ENCODE results near the gene CDC5L. TPM values are rescaled to one million over a fixed set of nuclear protein-coding genes. Genes with fewer than 3 reads are reported as not detected.

The CDC5L gene
- polyA plus RNA-seq, 3 donors: 4.9 to 10.2 (median 7.4) TPM

DNA sequence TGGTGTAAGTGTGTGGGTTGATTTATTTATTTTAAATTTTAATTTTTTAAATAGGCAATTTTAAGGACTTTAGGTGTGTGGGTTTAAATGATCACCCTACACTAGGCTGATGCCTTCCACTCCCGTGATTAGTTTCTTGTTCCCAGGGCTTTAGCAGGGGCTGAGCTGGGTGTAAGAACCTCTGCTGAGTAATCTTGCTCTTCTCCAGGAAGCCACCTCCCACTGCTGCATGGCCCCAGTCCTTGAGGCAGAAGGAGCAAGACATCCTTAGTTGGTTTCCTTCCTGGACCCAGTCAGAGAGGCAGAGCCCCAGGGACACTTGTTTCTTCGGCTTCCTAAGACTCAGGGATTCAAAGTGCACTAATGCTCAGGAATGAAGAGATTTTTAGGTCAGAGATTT is 19.8 kb upstream of the CDC5L start:
- Histone ChIP-seq H4K20me1 (ENCODE audit: insufficient read depth, low read length) (no peaks in the 10 kb centered on the region), H3K9ac (ENCODE audit: insufficient read depth, low read length, poor library complexity, severe bottlenecking) (no peak overlapping the region), H2AFZ (ENCODE audit: insufficient read depth, low read depth, low read length, poor library complexity, severe bottlenecking) (no peak overlapping the region), H3K27ac (ENCODE audit: low read depth in 1 of 2, low read length in 2 of 2) (no peak overlapping the region), H3K79me2 (ENCODE audit: insufficient read depth, low read length) (no peaks in the 10 kb centered on the region), H3K4me2 (replicated peaks; ENCODE audit: extremely low read depth, low read length, poor library complexity, severe bottlenecking) (no peak overlapping the region), H3K36me3 (replicated peaks in 1 of 2; ENCODE audit: control insufficient read depth in 1 of 2, insufficient read depth in 2 of 2, low read length in 2 of 2) (no peaks in the 10 kb centered on the region), H3K27me3 (ENCODE audit: control insufficient read depth in 2 of 2, insufficient read depth in 2 of 2, low read length in 2 of 2) (peaks cover 0 to 2% of the 10 kb centered on the region in 2 donors), H3K4me1 (ENCODE audit: control insufficient read depth in 1 of 2, insufficient read depth in 2 of 2, low read length in 2 of 2) (peaks cover under 1 to 4% of the 10 kb centered on the region in 2 donors), H3K9me3 (replicated peaks in 1 of 2; ENCODE audit: control insufficient read depth in 1 of 2, insufficient read depth in 1 of 2, low read length in 2 of 2) (no peaks in the 10 kb centered on the region), H3K4me3 (replicated peaks in 1 of 3; ENCODE audit: low read depth in 2 of 3, low read length in 3 of 3) (no peak overlapping the region)
- Mint-ChIP-seq H3K36me3 (no peaks in the 10 kb centered on the region), H3K4me1 (peaks cover 5% of the 10 kb centered on the region), H3K9me3 (no peaks in the 10 kb centered on the region), H3K4me3 (peak overlapping the region in 1 of 2 donors; percentile 26), H3K27me3 (ENCODE audit: low read depth in 3 of 3) (peaks cover 0 to 7% (median 0%) of the 10 kb centered on the region in 3 donors), H3K27ac (no peak overlapping the region)
- TF ChIP-seq, protein P1, sequence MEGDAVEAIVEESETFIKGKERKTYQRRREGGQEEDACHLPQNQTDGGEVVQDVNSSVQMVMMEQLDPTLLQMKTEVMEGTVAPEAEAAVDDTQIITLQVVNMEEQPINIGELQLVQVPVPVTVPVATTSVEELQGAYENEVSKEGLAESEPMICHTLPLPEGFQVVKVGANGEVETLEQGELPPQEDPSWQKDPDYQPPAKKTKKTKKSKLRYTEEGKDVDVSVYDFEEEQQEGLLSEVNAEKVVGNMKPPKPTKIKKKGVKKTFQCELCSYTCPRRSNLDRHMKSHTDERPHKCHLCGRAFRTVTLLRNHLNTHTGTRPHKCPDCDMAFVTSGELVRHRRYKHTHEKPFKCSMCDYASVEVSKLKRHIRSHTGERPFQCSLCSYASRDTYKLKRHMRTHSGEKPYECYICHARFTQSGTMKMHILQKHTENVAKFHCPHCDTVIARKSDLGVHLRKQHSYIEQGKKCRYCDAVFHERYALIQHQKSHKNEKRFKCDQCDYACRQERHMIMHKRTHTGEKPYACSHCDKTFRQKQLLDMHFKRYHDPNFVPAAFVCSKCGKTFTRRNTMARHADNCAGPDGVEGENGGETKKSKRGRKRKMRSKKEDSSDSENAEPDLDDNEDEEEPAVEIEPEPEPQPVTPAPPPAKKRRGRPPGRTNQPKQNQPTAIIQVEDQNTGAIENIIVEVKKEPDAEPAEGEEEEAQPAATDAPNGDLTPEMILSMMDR (IDR thresholded peaks at IDR 0.05): no peak
- no peak for DNase-seq
- no CpG with 5 or more reads among the region's 2 CpGs for WGBS (ENCODE audit: insufficient coverage)
- intact Hi-C loops (cut with micrococcal nuclease): no loop called here

DNA sequence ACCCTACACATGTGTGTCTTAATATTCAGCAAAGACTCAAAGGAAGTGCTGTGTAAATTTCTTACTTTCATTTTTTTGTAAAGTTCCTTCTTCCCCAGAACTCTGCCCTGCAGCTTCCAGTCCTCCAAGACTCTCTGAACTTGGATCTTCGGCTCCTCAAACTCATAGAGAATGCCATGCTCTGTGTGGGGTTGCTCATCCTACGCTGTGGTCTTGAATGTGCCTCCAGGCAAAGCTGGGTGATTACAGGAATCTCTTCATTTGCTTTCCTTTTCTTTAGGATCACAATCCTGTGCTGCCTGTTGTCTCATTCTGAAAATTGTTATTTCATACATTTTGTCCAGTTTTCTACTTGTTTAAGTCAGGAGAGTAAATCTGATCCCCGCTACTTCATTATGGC is 14.5 kb upstream of the CDC5L start:
- Histone ChIP-seq H3K9ac (ENCODE audit: insufficient read depth, low read length, poor library complexity, severe bottlenecking) (no peak overlapping the region), H3K4me1 (ENCODE audit: control insufficient read depth in 1 of 2, insufficient read depth in 2 of 2, low read length in 2 of 2) (peaks cover 6 to 9% of the 10 kb centered on the region in 2 donors), H2AFZ (ENCODE audit: insufficient read depth, low read depth, low read length, poor library complexity, severe bottlenecking) (peak overlapping the region; percentile 69), H3K27me3 (ENCODE audit: control insufficient read depth in 2 of 2, insufficient read depth in 2 of 2, low read length in 2 of 2) (no peaks in the 10 kb centered on the region), H3K36me3 (replicated peaks in 1 of 2; ENCODE audit: control insufficient read depth in 1 of 2, insufficient read depth in 2 of 2, low read length in 2 of 2) (no peaks in the 10 kb centered on the region), H3K4me2 (replicated peaks; ENCODE audit: extremely low read depth, low read length, poor library complexity, severe bottlenecking) (peak overlapping the region; percentile 16), H4K20me1 (ENCODE audit: insufficient read depth, low read length) (no peaks in the 10 kb centered on the region), H3K4me3 (replicated peaks in 1 of 3; ENCODE audit: low read depth in 2 of 3, low read length in 3 of 3) (no peak overlapping the region), H3K27ac (ENCODE audit: low read depth in 1 of 2, low read length in 2 of 2) (peak overlapping the region in 1 of 2 donors; percentile 17), H3K79me2 (ENCODE audit: insufficient read depth, low read length) (no peaks in the 10 kb centered on the region), H3K9me3 (replicated peaks in 1 of 2; ENCODE audit: control insufficient read depth in 1 of 2, insufficient read depth in 1 of 2, low read length in 2 of 2) (no peaks in the 10 kb centered on the region)
- TF ChIP-seq, protein P1 (IDR thresholded peaks at IDR 0.05): no peak
- H3K36me3 Mint-ChIP-seq: no peaks in the 10 kb centered on the region
- peak overlapping the region in 1 of 7 donors; percentile 53 for H3K27ac Mint-ChIP-seq
- H3K4me3 Mint-ChIP-seq: peak overlapping the region in 1 of 2 donors; percentile 44
- H3K27me3 Mint-ChIP-seq (ENCODE audit: low read depth in 3 of 3): peaks cover 0 to 4% (median 0%) of the 10 kb centered on the region in 3 donors
- H3K9me3 Mint-ChIP-seq: no peaks in the 10 kb centered on the region
- DNase-seq: no peak
- intact Hi-C loops (cut with micrococcal nuclease): no loop called here
- 100% methylated on average over 2 of the region's 3 CpGs for WGBS (ENCODE audit: insufficient coverage)
- H3K4me1 Mint-ChIP-seq: peaks cover 9% of the 10 kb centered on the region
